ENCODE data around the gene BBX. TPM values are rescaled to one million over a fixed set of nuclear protein-coding genes. Genes with fewer than 3 reads are reported as not detected.

BBX gene
- total RNA-seq, 1 experiment from 2014 or later = 45.0 TPM

DNA sequence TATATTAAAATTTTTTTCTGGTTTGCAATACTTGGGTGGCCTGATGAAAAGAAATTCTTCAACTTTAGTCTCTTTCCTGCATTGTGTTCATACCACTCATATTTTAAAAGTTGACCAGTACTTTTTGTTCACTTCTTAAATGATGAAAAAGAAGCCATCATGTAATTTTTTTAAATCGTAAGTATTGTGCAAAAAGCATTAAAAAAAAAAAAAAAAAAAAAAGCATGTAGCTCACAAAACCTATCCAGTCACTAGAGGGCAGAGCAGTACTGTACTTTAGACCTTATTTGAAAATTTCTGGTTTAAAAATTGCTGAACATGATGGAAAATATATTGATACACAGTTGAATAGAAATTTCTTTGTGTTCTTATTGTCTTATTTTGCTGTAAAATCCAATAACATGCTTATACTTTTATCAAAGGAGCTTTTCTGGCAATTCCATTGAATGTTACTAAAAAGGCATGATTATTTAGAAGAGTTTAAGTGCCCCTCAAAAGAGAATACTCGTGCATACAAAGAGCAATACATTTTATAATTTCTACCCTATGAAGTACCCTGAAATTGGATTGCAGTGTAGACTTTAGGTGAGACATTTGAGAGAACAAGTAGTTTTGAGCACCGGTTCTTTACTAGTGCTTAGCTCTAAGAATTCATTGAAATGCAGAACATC lies 137.7 kb downstream of the BBX start:
- DNase-seq (ENCODE audit: low spot score) (no peak), ATAC-seq (no peak)
- Mint-ChIP-seq H3K27me3 (ENCODE audit: low read depth) (no peaks in the 10 kb centered on the region), H3K4me3 (no peak overlapping the region), H3K36me3 (no peaks in the 10 kb centered on the region), H3K4me1 (peaks cover 40% of the 10 kb centered on the region), H3K27ac (no peak overlapping the region), H3K9me3 (no peaks in the 10 kb centered on the region)
- CTCF ChIA-PET = interaction anchor here (0.6 to 3.3 kb wide), 36 partner anchors 8 to 1711 kb away, joined by 3 to 50 read pairs (median 4); no protein-coding TSS in a partner anchor
- POLR2A ChIA-PET = interaction anchor here (0.6 to 1.0 kb wide), 3 partner anchors 8 to 91 kb away, joined by 3 to 5 read pairs (median 4); no protein-coding TSS in a partner anchor
- TF ChIP-seq JAZF1 (CRISPR knock-in tag; IDR thresholded peaks at IDR 0.05) = no peak
- TF ChIP-seq CTCF (IDR thresholded peaks at IDR 0.05) = peak; percentile 21; the same call in 1 of the 2 replicates

- Mint-ChIP-seq H3K27me3 (ENCODE audit: low read depth) (no peaks in the 10 kb centered on the region), H3K4me1 (peaks cover 49% of the 10 kb centered on the region), H3K4me3 (no peak overlapping the region), H3K27ac (peak overlapping the region; percentile 50), H3K36me3 (no peaks in the 10 kb centered on the region), H3K9me3 (no peaks in the 10 kb centered on the region)
- CTCF ChIA-PET = interaction anchor here (1.3 to 3.3 kb wide), 9 partner anchors 9 to 426 kb away, joined by 4 to 50 read pairs (median 17); no protein-coding TSS in a partner anchor
- ATAC-seq = peak; percentile 60
- POLR2A ChIA-PET = no interaction called here
- no peak for DNase-seq (ENCODE audit: low spot score)
- no peak for TF ChIP-seq MLX (CRISPR knock-in tag; IDR thresholded peaks at IDR 0.05)
- no peak for TF ChIP-seq SMAD3 (CRISPR knock-in tag; IDR thresholded peaks at IDR 0.05; ENCODE audit: borderline replicate concordance)
- TF ChIP-seq ZNF396 (CRISPR knock-in tag; IDR thresholded peaks at IDR 0.05; ENCODE audit: borderline replicate concordance) = no peak
- no peak for TF ChIP-seq NFATC4 (CRISPR knock-in tag; IDR thresholded peaks at IDR 0.05)
- no peak for TF ChIP-seq RELA (CRISPR knock-in tag; IDR thresholded peaks at IDR 0.05; ENCODE audit: borderline replicate concordance)
- TF ChIP-seq, protein P1, sequence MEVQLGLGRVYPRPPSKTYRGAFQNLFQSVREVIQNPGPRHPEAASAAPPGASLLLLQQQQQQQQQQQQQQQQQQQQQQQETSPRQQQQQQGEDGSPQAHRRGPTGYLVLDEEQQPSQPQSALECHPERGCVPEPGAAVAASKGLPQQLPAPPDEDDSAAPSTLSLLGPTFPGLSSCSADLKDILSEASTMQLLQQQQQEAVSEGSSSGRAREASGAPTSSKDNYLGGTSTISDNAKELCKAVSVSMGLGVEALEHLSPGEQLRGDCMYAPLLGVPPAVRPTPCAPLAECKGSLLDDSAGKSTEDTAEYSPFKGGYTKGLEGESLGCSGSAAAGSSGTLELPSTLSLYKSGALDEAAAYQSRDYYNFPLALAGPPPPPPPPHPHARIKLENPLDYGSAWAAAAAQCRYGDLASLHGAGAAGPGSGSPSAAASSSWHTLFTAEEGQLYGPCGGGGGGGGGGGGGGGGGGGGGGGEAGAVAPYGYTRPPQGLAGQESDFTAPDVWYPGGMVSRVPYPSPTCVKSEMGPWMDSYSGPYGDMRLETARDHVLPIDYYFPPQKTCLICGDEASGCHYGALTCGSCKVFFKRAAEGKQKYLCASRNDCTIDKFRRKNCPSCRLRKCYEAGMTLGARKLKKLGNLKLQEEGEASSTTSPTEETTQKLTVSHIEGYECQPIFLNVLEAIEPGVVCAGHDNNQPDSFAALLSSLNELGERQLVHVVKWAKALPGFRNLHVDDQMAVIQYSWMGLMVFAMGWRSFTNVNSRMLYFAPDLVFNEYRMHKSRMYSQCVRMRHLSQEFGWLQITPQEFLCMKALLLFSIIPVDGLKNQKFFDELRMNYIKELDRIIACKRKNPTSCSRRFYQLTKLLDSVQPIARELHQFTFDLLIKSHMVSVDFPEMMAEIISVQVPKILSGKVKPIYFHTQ (CRISPR knock-in tag; IDR thresholded peaks at IDR 0.05) = no peak
- TF ChIP-seq MAX (CRISPR knock-in tag; IDR thresholded peaks at IDR 0.05) = no peak
- TF ChIP-seq CREM (CRISPR knock-in tag; IDR thresholded peaks at IDR 0.05) = no peak
- TF ChIP-seq ATF1 (CRISPR knock-in tag; IDR thresholded peaks at IDR 0.05) = no peak
- no peak for TF ChIP-seq HMGXB4 (CRISPR knock-in tag; IDR thresholded peaks at IDR 0.05)
- no peak for TF ChIP-seq JAZF1 (CRISPR knock-in tag; IDR thresholded peaks at IDR 0.05)
- TF ChIP-seq FOXK1 (CRISPR knock-in tag; IDR thresholded peaks at IDR 0.05) = no peak
- TF ChIP-seq PRDM15 (CRISPR knock-in tag; IDR thresholded peaks at IDR 0.05) = no peak
- TF ChIP-seq ZNF219 (CRISPR knock-in tag; IDR thresholded peaks at IDR 0.05; ENCODE audit: borderline replicate concordance) = no peak
- TF ChIP-seq NFYB (CRISPR knock-in tag; conservative IDR thresholded peaks at IDR 0.05; ENCODE audit: low read depth) = no peak
- no peak for TF ChIP-seq TP53 (CRISPR knock-in tag; IDR thresholded peaks at IDR 0.05)
- TF ChIP-seq, protein P2, sequence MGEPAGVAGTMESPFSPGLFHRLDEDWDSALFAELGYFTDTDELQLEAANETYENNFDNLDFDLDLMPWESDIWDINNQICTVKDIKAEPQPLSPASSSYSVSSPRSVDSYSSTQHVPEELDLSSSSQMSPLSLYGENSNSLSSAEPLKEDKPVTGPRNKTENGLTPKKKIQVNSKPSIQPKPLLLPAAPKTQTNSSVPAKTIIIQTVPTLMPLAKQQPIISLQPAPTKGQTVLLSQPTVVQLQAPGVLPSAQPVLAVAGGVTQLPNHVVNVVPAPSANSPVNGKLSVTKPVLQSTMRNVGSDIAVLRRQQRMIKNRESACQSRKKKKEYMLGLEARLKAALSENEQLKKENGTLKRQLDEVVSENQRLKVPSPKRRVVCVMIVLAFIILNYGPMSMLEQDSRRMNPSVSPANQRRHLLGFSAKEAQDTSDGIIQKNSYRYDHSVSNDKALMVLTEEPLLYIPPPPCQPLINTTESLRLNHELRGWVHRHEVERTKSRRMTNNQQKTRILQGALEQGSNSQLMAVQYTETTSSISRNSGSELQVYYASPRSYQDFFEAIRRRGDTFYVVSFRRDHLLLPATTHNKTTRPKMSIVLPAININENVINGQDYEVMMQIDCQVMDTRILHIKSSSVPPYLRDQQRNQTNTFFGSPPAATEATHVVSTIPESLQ (CRISPR knock-in tag; IDR thresholded peaks at IDR 0.05) = no peak
- no peak for TF ChIP-seq SOX15 (CRISPR knock-in tag; IDR thresholded peaks at IDR 0.05)
- no peak for TF ChIP-seq CREB1 (CRISPR knock-in tag; IDR thresholded peaks at IDR 0.05)
These were observed 138.8 kb downstream of the BBX start for GRCh38 chr3:107661447-107662123.

Data from WTC11 (cell line).